ENCODE measurements around the gene UBN2. TPM values are rescaled to one million over a fixed set of nuclear protein-coding genes. Genes with fewer than 3 reads are reported as not detected.

The UBN2 gene
- total and polyA plus RNA-seq, 7 donors: 1.7 to 30.1 (median 20.6) TPM

DNA sequence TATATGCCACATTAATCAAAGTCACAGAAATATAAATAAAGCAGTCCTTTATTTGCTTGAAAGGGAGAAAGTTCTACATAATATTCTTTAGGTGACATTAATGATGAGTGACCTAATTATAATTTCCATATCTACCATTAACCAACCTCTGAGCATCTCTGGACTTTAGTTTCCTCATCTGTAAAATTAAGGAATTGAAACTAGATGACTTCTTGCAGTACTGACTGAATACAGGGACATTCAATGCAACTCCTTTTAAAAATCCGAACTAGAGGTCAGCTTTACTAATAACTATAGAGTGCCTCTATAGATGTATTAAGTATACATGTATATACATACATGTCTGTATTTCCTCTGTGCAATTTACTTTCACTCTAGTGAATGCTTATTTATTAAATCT is 114.0 kb downstream of the UBN2 start:
- Histone ChIP-seq H3K36me3 (ENCODE audit: insufficient read depth in 1 of 2, low read depth in 1 of 2) (peaks cover 4 to 40% of the 10 kb centered on the region in 2 donors), H3K9me3 (no peaks in the 10 kb centered on the region), H3K27me3 (ENCODE audit: insufficient read depth in 3 of 3, low read length in 2 of 3) (no peaks in the 10 kb centered on the region), H3K27ac (no peak overlapping the region), H3K4me3 (no peak overlapping the region), H3K4me1 (peaks cover 11% of the 10 kb centered on the region)
- intact Hi-C loops (cut with DNase I): loop anchor here in 1 of 2 donors (10.0 kb wide), 1 partner anchor 1400 kb away; no protein-coding TSS in a partner anchor
- 92 to 94% (median 93%) methylated on average over 1 of the region's 1 CpG for WGBS, 3 donors
- DNase-seq (no peak), ATAC-seq (no peak)
- TF ChIP-seq, protein P1, sequence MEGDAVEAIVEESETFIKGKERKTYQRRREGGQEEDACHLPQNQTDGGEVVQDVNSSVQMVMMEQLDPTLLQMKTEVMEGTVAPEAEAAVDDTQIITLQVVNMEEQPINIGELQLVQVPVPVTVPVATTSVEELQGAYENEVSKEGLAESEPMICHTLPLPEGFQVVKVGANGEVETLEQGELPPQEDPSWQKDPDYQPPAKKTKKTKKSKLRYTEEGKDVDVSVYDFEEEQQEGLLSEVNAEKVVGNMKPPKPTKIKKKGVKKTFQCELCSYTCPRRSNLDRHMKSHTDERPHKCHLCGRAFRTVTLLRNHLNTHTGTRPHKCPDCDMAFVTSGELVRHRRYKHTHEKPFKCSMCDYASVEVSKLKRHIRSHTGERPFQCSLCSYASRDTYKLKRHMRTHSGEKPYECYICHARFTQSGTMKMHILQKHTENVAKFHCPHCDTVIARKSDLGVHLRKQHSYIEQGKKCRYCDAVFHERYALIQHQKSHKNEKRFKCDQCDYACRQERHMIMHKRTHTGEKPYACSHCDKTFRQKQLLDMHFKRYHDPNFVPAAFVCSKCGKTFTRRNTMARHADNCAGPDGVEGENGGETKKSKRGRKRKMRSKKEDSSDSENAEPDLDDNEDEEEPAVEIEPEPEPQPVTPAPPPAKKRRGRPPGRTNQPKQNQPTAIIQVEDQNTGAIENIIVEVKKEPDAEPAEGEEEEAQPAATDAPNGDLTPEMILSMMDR (IDR thresholded peaks at IDR 0.05): no peak

DNA sequence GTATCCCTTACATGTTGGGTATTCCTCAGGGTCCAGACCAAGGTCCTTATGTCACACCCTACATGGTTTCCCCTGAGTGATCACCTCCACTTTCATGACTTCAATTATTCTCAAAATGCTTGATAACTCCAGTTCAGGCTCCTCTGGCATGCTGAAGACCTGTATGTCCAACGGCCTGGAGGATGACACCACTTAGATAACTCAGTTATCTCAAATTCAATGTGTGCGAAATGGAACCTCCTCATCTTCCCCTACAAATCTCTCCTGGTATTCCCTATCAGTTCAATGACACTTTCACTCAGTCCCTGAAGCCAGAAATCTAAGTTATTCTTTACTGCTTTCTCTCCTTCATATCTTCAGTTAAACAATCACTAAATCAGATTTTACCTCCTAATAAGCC is 120.0 kb downstream of the UBN2 start:
- intact Hi-C loops (cut with DNase I): no loop called here
- ATAC-seq: peak in 1 of 4 donors; percentile 22
- TF ChIP-seq, protein P1 (IDR thresholded peaks at IDR 0.05): no peak
- no peak for DNase-seq
- Histone ChIP-seq H3K4me1 (no peaks in the 10 kb centered on the region), H3K27me3 (ENCODE audit: insufficient read depth in 3 of 3, low read length in 2 of 3) (no peaks in the 10 kb centered on the region), H3K36me3 (ENCODE audit: insufficient read depth in 1 of 2, low read depth in 1 of 2) (peaks cover 4 to 33% of the 10 kb centered on the region in 2 donors), H3K27ac (no peak overlapping the region), H3K4me3 (no peak overlapping the region), H3K9me3 (no peaks in the 10 kb centered on the region)
- 93 to 98% (median 95%) methylated on average over 2 of the region's 2 CpGs for WGBS, 3 donors

DNA sequence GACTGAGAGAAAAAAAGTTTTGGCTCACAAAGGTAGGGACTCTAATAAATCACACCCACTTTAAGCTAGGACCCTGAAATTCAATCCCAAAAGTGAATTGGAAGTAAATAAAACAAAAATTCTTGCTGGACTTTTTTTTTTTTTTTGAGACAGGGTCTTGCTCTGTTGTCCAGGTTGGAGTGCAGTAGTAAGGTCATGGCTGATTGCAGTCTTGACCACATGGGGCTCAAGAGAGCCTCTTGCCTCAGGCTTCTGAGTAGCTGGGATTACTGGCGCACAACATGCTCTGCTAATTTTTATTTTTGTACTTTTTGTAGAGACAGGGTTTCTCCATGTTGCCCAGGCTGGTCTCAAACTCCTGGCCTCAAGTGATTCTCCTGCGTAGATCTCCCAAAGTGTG is 123.7 kb downstream of the UBN2 start:
- intact Hi-C loops (cut with DNase I): no loop called here
- H3K27me3 ChIP-seq (ENCODE audit: insufficient read depth in 3 of 3, low read length in 2 of 3): no peaks in the 10 kb centered on the region
- DNase-seq (no peak), ATAC-seq (no peak)
- H3K27ac ChIP-seq: no peak overlapping the region
- WGBS, 3 donors: 96 to 100% (median 99%) methylated on average over 2 of the region's 2 CpGs
- H3K4me1 ChIP-seq: peaks cover 6% of the 10 kb centered on the region
- peaks cover 0 to 2% of the 10 kb centered on the region in 2 donors for H3K36me3 ChIP-seq (ENCODE audit: insufficient read depth in 1 of 2, low read depth in 1 of 2)
- H3K9me3 ChIP-seq: no peaks in the 10 kb centered on the region
- H3K4me3 ChIP-seq: no peak overlapping the region
- TF ChIP-seq, protein P1 (IDR thresholded peaks at IDR 0.05): no peak

DNA sequence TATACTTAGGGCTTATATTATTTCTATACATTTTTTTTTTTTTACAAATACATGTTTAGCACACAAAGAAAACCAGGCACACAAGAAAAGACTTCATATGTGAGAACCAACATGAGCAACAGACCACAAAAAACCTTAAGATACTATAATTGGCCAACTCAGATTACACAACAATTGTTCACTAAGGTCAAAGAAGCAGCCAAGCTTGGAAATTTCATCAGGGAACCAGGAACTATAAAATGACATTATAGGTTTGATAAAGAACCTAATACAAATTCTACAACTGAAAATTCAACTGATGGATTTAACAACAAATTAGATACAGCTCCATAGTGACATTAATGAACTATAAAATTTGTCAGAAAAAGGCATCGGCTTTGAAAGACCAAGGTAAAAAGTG is 124.3 kb downstream of the UBN2 start:
- no peak for ATAC-seq
- H3K4me3 ChIP-seq: no peak overlapping the region
- 98 to 100% (median 98%) methylated on average over 1 of the region's 1 CpG for WGBS, 3 donors
- peaks cover 0 to 2% of the 10 kb centered on the region in 2 donors for H3K36me3 ChIP-seq (ENCODE audit: insufficient read depth in 1 of 2, low read depth in 1 of 2)
- H3K9me3 ChIP-seq: no peaks in the 10 kb centered on the region
- H3K27ac ChIP-seq: no peak overlapping the region
- no peaks in the 10 kb centered on the region for H3K27me3 ChIP-seq (ENCODE audit: insufficient read depth in 3 of 3, low read length in 2 of 3)
- intact Hi-C loops (cut with DNase I): no loop called here
- DNase-seq: no peak
- peaks cover 6% of the 10 kb centered on the region for H3K4me1 ChIP-seq
- TF ChIP-seq, protein P1 (IDR thresholded peaks at IDR 0.05): no peak

Other genes starting within 250 kb of the UBN2 start
- gene KIAA1549, start 249.8 kb upstream of the UBN2 start, total RNA-seq: 1 to 10 TPM; 1.2 to 4.4 (median 2.9) TPM
- gene KIAA1549, start 249.8 kb upstream of the UBN2 start, polyA plus RNA-seq: 1 to 10 TPM in 1 of 3 donors, under 1 TPM in 2; 0.46 to 1.4 (median 0.63) TPM
- 1 to 10 TPM; 1.2 to 2.4 (median 1.7) TPM for gene ZC3HAV1L, start 195.2 kb upstream of the UBN2 start, total RNA-seq
- gene ZC3HAV1L, start 195.2 kb upstream of the UBN2 start, polyA plus RNA-seq: under 1 TPM; 0.18 to 0.44 (median 0.22) TPM
- 1 to 10 TPM; 3.0 to 5.3 (median 4.4) TPM for gene ZC3HAV1, start 121.5 kb upstream of the UBN2 start, total RNA-seq
- gene ZC3HAV1, start 121.5 kb upstream of the UBN2 start, polyA plus RNA-seq: 1 to 10 TPM; 1.6 to 4.6 (median 1.6) TPM
- 10 to 100 TPM; 21.3 to 44.0 (median 34.0) TPM for gene FMC1, start 110.1 kb downstream of the UBN2 start, total RNA-seq
- gene FMC1, start 110.1 kb downstream of the UBN2 start, polyA plus RNA-seq: 10 to 100 TPM; 27.5 to 50.4 (median 32.1) TPM
- 10 to 100 TPM; 44.4 to 67.5 (median 53.5) TPM for gene LUC7L2, start 128.7 kb downstream of the UBN2 start, total RNA-seq
- 10 to 100 TPM; 41.6 to 82.3 (median 44.0) TPM for gene LUC7L2, start 128.7 kb downstream of the UBN2 start, polyA plus RNA-seq

Measured in psoas muscle (tissue), 8 donors.